Activated CD8-positive, alpha-beta memory T cell treated with anti-CD3 and anti-CD28 coated beads for 4 hours (primary cell): Measurements from ENCODE around the gene MFN1.
"Not testable (repeated sequence)": the region's sequence is repeated elsewhere in the genome, so short reads cannot be mapped to it uniquely, and the experiment has no call there.

Experiments used
- DNase-seq, 2 donors: peaks; one replicate each; pipeline ENCODE4 v3.0.0-alpha.2; 2020; ENCODE audit warnings: low read depth in 2 of 2

The MFN1 gene

DNA sequence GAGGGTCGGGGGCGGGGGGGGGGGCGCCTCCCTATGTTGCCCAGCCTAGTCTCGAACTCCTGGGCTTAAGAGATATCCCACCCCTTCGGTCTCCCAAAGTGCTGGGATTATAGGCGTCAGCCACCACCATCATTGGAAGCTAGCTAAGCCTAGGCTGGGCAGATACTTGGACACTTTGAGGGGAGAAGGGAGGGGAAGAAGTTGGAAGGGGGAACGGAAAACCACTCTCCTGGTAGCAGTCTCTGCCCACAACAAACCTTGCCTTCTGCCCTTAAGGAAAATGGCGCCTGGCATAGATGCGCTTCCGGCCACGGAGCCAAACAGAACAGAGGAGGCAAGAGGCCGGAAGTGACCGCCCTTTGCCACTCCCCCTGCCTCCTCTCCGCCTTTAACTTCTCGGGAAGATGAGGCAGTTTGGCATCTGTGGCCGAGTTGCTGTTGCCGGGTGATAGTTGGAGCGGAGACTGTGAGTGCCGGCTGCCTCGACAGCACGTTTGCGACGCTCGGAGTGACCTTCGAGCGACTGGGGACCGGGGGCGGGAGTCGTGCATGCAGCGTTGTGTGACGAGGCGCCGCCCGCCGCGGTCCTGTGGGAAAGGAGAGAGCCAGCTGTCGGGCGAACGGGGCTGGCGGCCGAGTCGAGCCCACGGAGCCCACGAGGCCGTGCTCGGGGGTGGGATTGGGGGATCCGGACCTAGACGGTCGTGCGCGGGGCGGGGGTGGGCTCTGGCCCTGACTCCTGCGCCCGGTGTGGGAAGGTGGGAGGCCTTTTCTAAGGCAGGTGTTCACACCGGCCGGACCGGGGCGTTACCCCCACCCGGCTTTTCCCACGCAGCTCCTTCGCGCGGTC is at the start of gene MFN1:
MFN1 (plus strand) TSS at position 365 of the 850 bp plus-strand sequence. CDS start 1,143 bp downstream, outside the sequence.
- DNase-seq: peak; percentile 73 to 79

DNA sequence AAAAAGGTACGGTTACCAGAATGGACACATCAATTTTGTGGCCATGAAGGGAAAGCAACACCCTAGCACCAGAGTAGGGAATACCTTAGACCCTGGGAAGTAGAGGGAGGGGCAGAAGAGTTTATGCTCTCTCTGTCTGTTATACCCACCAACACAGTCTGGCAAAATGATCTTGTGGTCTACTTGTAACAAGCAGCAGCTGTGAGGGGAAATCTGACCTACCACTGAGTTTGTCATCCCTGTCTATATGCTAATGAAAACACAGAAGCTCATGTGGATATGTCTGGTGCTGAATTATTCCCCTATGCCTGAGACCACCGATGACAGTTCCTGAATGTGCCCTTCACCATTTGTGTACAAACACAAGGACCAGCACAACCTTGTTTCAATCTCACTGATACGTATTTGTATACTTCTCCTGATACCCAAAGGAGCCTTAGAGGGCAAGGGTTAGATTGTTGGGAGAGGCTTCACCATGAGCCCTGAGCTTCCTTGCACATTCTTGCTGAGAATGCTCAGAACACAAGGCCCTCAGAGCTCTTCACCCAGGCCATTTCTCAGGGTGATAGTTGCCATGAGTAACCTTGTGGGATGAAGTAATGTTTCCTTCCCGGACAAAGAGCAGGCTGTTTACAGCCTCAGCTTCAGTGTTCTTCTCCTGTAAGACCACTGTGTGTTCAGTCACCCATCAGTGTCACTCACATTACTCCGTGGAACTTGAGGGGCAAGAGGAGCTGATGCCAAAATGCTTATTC is 49.4 kb upstream of the MFN1 start:
- no peak for DNase-seq

DNA sequence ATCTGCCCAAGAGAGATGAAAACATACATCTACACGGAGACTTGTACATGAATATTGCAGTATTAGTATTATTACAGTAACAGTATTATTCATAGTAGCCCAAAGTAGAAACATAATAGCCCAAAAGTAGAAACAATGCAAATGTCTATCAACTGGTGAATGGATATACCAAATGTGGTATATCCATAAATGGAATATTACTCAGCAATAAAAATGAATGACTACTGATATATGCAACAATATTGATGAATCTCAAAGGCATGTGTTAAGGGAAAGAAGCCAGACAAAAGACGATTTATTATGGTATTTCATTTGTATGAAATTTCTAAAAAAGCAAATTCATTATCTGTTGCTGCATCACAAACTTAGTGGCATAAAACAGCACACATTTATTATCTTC is 48.2 kb upstream of the MFN1 start:
- DNase-seq: no peak

DNA sequence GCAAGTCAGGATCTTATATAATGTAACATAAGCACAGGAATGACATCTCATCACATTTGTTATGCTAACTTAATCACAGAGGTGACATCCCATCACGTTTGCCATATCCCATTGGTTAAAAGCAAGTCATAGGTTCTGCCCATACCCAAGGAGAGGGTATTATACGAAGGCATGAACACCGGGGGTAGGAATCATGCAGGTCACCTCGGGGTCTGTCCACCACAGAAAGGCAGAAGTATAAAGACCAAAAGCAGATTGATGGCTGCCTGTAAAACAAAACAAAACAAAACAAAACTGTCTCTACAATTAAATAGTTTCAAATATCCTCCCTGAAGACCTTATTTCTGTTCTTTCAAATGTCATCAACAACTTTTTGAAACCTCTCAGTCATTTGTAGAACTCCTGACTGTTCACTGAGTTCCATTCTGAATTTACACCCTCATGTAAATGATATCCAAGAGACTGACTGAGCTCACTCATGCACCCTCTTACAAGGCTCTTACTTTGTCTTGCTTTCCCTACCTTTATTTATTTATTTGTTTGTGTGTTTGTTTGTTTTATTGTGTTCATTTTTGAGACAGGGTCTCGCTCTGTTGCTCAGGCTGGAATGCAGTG is 47.4 kb upstream of the MFN1 start:
- no peak for DNase-seq

DNA sequence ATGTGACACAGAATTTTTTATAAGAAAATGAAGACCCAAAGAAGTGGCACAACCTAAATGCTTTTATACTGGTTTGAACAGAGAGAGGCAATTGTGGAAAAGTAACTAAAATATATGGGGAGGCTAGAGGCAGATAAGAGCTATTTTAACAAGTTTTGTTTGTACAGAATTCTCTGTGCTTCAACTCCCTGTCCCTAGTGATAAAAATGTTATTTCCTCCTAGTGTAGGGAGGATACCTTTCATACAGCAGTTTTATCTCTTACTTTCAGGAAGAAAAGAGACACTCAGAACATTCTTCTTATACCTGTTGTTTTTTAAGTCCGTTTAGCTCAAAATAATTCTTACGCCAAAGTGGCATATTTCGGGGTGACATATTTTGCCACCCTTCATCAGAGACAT is 45.9 kb upstream of the MFN1 start:
- no peak for DNase-seq

DNA sequence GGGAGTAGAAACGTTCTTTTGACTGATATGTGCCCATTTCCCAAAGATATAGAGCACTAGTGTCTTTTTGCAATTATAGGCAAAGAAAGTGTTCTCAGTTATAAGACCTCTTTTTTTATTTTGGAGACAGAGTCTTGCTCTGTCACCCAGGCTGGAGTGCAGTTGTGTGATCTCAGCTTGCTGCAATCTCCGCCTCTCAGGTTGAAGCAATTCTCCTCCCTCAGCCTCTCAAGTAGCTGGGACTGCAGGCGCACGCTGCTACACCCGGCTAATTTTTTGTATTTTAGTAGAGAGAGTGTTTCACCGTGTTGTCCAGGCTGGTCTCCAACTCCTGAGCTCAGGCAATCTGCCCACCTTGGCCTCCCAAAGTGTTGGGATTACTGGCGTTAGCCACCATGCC is 45.4 kb upstream of the MFN1 start:
- no peak for DNase-seq

DNA sequence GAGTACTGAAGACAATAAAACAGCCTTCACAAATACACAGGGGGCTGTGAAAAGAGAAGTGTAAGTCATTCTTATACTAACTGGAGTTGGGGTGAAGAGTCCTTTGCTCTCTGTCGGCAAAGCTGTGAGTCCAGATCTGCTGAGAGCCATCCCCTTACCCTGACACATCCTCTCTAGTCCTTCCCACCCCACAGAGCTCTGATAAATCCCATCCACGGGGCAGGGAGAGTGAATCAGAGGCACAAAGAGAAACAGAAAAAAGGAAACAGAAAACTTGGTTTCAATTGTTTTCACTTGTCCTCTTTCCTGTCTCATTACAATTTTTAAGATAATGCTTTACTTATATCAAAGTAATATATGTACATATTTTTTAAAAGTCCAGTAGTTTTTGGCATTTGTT is 42.9 kb upstream of the MFN1 start:
- DNase-seq: no peak

DNA sequence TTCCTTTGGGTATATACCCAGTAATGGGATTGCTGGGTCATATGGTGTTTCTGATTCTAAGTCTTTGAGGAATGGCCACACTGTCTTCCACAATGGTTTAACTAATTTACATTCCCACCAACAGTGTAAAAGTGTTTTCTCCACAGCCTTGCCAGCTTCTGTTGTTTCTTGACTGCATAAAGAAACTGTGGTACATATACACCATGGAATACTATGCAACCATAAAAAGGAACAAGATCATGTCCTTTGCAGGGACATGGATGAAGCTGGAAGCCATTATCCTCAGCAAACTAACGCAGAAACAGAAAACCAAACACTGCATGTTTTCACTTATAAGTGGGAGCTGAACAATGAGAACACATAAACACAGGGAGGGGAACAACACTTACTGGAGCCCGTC is 40.1 kb upstream of the MFN1 start:
- not testable (repeated sequence) for DNase-seq

DNA sequence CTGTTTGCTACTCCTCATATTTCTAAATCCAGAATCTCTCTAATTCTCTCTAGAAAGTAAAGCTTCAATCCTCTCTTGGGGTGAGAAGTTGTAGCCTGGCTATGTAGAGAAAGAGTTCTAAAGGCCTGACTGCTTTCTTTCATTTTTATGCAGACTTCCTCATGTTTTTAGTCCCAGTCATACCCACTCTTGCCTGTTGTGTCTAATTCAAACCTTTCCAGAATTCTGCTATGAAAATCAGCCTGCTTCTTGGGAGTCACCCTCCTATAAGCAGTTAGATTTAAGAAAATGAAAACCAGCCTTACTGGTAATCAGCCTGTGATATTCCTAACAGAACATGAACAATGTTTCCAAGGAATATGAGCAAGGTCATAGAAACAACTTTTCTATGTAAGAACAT is 39.5 kb upstream of the MFN1 start:
- DNase-seq: no peak

DNA sequence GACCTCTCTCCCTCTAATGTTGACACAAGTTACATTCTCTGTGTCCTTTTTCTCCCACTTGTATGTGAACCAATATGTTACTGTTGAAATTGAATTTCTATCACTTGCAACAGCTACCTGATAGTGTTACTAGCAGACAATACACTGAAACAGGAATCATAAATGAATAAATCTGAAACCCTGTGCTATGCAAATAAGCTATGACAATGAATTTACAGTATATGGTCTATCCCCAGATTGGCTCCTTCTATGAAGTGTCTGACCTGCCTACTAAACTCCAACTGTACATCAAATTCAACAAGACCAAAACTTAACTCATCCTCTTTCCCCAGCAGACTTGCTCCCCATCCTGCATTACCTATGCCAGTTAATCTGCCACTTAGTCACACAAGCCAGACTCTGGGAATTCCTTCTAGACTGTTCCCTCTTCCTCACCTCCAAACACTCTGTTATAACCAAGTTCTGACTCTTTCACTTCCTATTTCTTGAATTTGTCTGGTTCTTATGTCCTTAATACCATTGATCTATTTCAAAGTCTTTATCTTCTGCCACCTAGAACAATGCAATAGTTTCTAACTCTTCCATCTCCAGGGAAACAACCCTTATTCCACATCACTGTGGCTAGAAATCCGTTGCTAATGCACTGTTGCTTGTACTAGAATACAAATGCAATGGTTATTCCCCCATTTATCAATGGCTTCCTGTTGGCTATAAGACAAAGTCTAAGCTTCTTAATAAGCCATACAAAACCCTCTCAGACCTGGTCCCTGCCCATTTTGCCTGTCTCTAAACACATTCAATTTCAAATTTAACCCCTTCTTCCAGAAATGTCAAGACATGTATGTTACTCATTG is 38.1 kb upstream of the MFN1 start:
- no peak for DNase-seq

DNA sequence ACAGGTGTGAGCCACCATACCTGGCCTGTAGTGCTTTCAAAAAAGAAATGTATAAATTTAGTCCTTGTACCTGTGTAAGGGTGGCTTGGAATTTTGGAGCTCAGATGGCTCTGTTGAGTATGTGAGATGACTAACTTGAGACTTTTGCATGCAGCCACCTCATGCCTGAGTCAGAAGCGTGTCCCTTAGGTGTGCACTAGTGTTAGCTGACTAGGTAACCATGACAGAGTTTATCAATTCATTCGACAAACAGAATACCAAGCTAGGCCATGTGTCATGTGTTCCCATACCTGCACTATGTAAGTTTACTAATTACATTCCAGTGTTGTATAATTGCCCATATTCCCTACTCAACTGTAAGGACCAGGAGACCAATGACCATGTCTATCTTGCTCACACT is 28.6 kb upstream of the MFN1 start:
- DNase-seq: no peak

DNA sequence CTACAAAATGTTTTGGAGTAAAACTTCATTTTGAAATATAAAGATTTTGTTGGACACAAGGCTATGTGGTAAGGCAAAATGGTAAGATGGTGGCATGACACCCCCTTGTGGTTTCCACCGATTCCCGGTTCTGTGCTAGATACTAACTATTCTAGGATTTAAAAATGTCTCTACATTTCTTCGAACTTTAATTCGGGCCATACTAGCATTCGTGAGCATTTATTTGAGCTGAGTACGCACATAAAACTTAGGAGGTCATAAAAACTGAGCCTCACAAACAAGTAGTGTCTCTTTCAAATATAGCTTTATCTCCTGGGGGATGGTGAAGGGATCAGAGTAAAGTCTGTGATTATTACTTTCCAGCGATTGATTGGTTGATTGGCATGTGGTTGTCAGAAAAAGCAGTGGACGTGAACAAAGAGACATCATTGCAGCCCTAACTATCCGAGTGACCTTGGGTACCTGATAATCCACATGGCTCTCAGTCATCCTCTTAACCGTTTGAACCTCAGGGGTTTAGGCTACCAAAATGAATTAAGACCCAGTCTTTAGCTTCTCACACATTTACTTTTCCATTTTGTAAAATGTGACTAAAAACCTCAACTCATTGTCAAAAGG is 25.7 kb upstream of the MFN1 start:
- no peak for DNase-seq

DNA sequence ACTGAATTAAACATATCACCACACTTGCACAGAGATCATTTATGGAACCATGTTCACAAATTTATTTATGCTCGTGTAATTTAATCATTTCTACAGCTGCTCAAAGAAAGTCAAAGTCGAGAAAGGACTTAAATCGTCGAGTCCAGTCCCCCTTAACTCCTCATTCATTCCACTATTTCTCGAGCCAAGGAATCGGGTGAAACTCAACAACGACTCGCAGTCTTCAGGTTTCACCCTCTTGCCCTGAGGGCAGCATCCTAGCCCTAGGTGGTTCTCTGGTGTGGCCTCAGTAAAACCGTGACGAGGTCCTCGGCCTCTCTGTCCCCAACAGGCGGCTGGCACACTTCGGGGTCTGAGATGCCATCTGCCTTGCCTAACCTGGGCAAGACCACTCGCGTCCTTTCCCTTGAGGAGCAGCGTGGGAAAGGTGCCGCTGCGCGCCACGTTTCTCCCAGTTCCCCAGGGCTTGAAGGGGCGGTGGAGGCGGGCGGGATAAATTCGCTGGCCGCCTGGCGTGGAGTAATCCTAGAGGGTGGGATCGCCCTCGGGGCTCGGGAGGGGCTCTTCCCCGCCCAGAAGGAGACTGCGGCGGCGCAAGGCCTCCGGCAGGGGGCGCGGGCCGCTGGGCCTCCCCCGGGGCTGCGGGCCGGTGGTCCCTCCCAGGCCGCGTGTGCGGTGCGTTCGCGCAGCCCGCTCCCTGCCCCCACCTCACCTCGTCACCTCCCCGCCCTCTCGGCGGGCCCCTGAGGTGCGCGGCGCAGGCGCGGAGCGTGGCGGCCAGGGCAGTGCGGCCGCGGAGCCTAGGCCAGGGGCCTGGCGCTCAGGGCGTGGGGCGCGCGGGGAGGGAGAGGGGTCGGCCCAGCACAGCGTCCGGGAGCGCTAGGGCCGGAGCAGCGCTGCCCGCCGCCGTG is 25.0 kb upstream of the MFN1 start, which contains the start of gene ZNF639:
ZNF639 (plus strand) TSS at position 746 of the 911 bp plus-strand sequence. CDS start 5,263 bp downstream, outside the sequence.
- DNase-seq: peak; percentile 71 to 72

DNA sequence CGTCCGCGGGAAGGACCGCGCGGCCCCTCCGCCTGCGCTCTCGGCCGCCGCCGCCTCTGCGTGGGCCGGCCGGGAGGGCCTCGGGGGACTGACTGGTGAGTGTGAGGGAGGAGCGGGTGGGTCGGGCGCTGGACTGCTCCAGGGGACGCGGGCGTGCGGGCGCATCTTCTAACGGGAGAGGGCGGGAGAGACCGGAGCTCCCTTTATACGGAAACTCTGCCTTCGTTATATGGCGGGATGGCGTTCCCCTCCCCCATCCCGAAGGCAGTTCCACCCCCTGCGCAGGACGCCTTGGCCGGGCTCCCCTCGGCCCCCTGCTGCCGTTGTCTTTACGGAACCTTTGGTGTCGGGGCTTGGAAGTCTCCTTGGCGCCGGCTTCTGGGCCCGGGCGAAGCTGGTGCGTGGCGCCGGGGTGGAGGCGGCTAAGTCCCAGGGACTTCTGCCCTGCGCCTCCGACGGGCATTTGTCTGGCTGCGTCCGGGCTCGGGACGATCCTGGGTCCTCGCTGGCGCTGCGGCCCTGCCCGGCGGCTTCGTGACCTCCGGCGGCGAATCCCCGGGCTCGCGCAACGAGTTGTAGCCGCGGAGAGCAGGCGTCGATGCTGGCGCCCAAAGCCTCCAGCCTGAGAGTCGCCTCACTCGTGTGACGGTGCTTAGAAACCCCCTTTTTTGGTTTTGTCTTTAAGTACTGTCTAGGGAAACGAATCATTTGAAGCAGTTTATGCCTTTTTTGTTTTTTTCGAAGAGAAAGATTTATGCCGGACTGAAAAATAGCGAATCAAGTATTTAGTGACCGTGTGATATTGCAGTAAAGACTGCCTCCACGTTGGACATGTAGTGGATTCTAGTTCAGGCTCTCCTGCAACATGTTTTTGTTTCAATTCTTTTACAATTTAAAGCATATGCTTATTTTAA is 24.1 kb upstream of the MFN1 start:
- peak; percentile 25 to 40 for DNase-seq

DNA sequence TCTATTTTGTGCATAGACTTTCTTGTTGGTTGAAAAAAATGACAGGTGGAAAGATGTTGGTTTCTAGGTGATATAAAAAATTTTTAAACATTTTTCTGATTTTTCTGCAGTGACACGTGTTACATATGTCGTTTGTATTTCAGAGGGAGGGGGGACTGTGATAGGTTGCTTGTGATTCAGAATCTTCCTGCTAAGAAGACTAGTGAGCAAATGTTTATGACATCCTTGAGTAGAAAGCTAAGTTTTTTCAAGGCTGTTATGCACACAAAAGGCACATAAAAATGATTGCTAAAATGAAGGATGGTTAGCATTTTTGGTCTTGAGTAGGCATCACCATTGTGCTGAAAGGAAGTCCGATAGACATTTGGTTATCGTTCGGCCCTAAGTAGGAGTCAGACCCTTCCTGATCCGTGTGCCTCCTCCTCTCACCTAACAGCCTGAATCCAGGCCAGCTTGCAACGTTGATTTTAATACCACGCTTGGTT is 23.2 kb upstream of the MFN1 start:
- DNase-seq: no peak

DNA sequence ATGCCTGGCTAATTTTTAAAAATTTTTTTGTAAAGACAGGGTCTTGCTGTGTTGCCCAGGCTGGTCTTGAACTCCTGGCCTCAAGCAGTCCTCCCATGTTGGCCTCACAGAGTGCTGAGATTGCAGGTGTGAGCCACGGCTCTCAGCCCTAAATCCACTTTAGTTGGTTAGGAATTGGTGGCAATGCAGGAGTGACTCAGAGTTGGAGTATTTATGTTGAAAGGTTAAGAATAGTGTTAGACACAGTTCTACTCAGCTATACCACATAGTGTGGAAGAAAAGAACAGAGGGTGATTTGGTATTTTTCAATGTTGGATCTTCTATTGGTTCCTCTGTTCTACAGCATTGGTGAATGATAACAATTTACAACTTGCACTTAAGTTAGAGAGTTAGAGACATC is 17.1 kb upstream of the MFN1 start:
- DNase-seq: no peak

DNA sequence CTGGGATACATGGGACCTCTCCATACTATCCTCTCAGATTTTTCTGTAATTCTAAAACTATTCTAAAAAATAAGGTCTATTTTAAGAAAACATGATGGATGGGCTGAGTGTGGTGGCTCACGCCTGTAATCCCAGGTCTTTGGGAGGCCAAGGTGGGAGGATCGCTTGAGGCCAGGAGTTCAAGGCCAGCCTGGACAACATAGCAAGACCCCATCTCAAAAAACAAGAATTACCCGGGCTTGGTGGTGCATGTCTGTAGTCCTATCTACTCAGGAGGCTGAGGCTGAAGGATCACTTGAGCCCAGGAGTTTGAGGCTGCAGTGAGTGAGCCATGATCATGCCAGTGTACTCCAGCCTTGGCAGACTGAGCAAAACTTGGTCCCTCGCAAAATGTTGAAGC is 15.3 kb upstream of the MFN1 start:
- DNase-seq: no peak

DNA sequence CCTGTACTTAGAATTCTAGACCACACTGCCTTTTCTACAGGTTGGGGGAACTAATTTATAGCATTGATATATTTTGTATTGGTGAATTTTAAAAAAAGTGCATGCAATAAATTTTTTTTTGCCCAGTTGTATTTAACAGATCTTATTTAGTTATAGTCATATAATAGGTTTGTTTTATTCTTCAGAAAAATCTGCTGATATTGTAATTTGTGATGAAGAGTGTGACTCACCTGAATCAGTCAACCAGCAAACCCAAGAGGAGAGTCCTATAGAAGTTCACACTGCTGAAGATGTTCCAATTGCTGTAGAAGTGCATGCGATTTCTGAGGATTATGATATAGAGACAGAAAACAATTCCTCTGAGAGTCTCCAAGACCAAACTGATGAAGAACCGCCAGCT is 14.4 kb upstream of the MFN1 start:
- DNase-seq: no peak
